ENCODE measurements around the gene SELENON.

SELENON gene, protein sequence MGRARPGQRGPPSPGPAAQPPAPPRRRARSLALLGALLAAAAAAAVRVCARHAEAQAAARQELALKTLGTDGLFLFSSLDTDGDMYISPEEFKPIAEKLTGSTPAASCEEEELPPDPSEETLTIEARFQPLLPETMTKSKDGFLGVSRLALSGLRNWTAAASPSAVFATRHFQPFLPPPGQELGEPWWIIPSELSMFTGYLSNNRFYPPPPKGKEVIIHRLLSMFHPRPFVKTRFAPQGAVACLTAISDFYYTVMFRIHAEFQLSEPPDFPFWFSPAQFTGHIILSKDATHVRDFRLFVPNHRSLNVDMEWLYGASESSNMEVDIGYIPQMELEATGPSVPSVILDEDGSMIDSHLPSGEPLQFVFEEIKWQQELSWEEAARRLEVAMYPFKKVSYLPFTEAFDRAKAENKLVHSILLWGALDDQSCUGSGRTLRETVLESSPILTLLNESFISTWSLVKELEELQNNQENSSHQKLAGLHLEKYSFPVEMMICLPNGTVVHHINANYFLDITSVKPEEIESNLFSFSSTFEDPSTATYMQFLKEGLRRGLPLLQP
- total RNA-seq = 18.0 to 39.3 (median 30.1) reads per million in 3 experiments

DNA sequence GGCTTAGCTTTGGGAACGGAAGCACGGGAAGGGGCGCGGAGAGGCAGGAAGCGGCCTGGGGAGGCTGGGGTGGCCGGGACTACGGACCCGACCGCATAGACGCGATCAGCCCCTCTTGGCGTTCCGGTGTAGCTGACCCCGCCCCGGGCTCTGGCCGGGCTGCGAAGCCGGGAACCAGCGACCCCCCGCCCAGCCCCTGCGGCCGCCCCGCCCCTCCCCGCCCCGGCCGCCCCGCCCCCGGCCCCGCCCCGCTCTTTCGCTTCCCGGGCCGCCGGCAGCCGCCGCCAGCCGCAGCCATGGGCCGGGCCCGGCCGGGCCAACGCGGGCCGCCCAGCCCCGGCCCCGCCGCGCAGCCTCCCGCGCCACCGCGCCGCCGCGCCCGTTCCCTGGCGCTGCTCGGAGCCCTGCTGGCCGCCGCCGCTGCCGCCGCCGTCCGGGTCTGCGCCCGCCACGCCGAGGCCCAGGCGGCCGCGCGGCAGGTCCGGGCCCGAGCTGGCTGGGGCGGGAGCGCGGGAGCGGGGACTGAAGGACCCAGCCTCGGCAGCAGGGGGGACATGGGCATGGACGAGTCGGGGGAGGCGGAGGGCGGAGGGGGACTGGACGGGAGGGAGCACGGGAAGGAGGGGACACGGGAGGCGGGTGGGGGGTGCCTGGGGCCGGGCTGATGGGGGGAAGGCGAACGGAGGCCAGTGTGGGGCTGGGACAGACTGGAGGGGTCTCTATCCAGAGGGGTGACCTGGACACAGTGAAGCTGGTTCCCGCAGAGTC lies at the start of gene SELENON:
TSS of gene SELENON (plus strand) at position 259 of the 768 bp plus-strand sequence. CDS start at position 297, 38 bp downstream.
- DNase-seq = no peak

DNA sequence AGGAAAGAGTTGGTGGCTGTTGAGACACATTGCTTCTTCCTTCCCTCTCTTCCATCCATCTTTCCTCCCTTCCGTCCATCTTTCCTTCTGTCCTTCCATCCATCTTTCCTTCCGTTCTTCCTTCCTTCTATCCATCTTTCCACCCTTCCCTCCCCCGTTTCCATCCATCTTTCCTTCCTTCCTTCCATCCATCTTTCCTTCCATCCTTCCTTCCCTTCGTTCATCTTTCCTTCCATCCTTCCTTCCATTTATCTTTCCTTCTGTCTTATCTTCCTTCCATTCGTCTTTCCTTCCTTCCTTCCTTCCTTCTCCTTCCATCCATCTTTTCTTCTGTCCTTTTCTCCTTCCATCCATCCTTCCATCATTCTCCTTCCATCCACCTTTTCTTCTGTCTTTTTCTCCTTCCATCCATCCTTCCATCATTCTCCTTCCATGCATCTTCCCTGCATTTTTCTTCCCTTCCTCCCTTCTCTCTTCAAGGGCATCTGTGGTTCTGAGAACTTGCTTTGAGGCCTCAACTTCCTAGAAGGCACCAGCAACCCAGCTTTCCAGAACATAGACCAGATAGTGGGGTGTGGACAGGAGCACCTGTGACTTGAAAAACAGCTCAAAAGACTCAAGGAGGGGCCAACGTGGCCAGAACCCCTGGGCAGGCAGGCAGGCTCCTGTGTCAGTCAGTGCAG lies 48.9 kb upstream of the SELENON start:
- DNase-seq = no peak

DNA sequence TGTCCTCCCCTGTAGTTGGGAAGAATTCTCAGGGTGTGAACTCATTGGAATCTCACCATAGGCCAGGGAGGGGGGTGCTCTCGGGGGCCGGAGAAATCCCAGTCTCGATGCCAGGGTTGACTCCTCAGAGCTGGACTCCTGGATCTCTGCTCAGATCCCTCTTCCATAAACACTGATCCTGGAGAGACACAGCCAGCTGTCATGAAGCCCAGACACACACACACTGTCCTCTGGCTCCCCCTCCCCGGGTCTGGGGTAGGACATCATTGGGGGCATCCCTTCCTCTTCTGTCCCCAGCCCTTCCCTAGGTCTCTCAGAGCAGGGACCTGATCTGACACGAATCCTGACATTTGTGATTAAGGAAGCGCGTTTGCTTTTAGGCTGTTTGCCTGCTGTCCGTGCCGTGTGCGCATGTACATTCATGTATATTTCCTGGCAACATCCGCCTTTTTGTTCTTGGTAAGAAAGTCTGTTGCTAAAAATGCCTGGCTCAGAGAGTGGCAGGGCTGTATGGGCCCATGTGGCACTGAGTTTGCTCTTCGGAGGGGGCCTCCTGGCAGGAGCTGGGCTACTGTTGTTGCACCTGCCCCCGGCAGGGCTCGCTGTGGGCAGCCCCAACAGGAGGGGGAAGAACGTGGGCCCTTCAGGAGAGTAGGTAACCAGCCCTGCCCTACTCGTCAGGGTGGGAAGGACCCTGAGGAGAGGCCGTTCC lies 45.4 kb upstream of the SELENON start:
- DNase-seq = no peak

DNA sequence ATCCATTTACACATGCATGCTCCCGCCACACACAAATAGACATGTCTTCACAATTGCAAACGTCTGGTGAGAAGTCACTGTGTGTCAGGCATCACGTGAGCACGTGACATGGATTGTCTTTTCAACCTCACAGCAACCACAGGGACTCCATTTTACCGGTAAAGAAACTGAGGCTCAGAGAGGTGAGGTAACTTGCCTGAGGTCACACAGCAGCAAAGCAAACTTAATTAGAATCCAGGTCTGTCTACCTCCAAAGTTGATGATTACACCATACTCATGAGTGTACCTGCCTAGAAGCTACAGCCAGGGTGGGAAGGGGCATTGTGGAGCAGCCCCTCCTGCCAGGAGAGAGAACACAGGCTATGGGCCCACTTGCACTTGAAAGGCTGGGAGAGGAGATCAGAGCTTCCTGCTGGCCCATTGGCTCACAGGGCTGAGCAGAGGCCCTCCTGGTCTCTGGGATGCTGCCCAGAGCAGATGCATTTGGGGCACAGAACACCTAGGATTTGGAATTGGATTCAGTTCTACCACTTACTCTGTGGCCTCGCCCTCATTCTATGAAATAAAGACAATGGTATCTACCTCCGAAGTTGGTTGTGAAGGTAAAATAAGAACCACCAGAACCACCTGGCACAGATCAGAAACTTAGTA lies 44.4 kb upstream of the SELENON start:
- DNase-seq = no peak

DNA sequence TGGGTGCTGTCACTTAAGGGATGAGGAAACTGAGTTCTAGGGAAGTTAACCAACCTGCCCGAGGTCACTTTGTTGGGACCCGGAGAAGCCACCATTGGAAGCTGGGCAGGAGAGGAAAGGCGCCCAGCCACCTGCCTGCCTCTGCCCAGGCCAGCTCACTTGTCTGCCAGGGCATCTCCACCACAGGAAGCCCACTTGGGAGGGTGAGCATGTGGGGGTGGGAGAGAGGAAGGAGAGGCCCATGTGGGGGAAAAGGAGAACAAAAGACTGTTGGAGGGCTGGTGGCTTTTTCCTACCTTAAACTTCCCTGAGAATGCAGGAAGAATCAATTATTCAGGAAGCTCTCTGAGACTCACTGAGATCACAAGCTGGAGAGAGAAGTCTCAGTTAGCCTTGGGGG lies 43.8 kb upstream of the SELENON start:
- no peak for DNase-seq

DNA sequence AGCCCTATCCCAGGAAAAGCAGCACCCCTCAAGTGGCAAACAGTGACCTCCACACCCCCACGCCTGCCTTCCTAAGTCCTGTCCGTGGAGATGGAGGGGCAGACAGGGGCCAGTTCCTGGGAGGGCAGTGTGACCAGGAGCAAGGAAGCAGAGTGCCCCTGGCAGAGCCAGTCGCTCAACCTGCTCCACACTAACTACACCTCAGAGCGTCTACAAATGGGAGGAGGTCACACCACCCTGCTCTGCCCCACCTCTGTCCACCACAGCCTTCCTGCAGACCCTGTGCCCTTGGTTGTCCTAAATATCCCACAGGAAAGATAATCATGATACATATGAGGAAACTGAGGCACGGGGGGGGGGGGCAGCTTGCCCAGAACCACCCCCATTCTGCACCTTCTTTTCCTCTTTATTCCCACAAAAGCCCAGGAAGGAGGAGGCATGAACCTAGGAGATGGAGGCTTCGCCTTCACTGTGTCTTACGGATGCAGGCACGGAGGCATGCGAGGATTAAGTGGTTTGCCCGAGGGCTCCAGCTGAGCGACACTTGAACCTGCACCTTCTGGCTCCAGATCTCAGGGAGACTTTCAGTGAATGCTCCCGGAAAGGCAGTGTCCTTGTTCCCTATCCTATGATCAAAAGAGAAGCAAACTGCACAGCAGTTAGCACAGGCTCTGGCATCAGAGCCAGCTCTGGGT lies 42.7 kb upstream of the SELENON start:
- DNase-seq = no peak

DNA sequence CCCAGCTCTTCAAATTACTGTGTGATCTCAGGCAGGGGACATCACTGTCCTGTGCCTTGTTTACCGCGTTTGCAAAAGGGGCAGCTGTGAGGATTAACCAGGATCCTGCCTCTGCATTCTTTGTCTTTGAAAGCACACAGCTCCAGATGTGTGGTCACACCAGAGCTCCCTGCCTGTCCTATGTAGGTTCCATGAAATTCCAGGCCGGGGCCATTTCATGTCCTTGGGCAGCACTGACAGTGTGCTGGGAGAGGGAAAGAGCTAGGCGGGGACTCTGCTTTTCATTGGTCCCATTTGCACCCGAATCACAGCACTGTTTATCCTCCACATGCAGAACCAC lies 42.2 kb upstream of the SELENON start:
- DNase-seq = no peak

DNA sequence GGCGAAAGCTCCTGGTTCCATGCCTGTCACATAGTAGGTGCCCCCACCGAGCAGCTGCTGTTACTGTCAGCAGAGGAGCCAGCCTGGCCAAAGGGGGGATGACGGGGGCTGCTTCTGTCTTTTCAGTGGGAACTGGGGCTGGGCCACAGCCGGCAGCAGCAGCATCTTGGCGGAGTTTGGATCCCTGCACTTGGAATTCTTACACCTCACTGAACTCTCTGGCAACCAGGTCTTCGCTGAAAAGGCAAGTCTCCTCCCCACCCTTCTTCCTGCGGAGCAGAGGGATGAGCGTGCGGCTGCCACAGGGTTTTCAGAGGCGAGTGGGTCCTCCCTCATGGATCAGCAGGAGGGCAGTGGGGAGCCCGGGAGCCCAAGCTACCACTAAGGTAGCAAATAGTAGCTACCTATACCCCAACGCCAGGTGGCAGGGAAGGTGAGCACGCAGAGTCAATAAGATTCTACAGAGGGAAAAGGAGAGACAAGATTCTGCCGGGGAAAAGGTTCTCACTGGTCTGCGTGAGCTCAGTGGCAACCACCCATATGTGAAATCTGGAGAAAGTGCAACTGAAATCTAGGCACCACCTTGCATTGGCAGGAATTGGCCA lies 41.4 kb upstream of the SELENON start:
- DNase-seq = no peak

DNA sequence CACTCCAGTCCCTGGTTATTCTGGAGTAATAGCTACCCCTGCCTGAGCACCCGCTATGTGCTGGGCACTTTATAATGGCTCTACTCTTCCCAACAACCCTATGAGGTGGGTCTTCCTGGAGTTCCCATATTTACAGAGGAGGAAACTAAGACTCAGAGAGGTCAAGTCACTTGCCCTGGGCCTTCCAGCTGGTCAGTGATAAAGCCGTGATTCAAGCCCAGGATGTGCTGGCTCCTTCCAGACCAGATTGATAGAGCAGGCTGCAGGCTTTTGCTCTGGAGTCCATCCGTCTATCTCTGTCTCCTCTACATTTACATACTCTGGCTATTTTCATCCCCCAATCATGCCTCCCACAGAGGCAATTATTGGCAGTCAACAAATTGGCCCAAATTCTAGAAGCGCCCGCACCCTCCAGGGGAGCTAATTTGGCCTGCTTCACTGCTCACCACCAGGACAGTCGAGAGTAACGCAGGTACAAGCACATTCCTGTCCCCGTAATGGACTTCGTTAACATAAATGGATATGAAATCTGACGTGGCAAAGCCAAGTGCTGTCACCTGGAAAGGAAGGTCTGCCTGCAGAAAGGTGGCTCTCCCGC lies 39.8 kb upstream of the SELENON start:
- DNase-seq = no peak

DNA sequence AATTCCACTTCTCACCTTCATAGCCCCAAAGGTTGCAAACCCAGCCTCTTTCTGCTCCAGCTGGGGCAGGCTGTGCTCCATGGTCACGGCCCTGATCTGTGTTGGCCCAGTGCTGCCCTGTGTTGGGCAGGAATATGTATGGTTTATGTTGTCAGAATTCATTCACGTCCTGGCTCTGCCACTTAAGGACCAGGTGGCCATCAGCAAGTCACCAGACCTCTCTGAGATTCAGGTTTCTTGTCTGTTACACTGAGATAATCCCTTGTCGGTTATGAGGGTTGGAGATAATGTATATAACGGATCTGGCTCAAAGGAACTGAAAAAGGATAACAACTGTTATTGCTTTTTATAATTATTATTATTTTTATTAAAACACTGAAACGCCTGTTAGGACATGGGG lies 39.1 kb upstream of the SELENON start:
- no peak for DNase-seq

DNA sequence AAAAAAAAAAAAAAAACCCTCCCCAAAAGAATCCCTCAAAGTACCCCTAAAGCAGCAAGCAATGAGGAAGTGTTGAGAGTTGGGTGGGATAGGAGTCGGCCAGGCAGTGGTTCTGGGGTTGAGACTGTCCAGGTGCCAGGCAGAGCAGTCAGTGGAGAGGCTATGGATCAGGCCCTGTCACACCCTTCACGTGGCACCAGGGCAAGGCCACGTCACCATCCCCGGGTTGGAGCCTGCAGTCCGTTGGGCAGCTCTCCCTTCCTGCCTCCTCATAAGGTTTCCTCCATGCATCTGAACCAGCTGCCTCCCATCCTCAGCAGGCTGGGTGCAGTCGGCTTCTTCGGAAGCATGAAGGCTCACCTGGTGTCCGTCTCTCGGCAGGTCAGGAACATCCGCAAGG lies 36.5 kb upstream of the SELENON start:
- no peak for DNase-seq

DNA sequence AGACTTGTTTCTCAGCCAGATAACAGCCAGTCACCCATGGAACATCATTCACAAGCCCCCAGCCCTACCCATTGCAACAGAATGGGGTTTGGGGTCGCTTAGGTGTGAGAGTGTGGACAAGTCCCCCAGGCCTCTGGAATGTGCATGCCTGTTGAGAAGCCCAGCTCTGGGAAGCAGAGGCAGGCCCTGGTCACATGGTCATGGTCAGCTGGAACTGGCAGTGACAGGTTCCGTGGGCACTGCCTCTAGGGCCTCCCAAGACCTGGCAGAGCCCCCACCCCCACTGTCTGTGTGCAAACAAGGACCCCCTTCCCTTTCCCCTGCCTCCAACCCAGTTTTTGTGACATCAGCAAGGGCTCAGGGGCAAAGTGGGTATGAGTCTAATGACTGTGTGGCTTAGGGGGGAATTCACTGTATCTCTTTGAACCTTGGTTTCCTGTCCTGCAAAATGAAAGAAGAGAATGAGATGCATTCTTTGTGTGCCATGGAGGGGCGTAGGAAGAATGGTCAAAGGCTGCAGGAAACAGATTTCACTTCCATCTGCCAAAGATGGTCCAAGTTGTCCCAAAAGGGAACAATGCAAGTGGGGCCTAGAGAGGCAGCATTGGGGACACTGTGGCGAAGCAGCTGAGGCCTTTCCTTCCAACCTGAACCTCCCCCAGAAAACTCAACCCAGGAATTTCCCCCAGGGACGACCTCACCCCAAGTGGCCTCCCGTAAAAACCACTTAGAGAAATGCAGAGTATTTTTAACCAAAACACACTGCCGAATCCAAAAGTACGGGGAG lies 34.7 kb upstream of the SELENON start:
- no peak for DNase-seq

DNA sequence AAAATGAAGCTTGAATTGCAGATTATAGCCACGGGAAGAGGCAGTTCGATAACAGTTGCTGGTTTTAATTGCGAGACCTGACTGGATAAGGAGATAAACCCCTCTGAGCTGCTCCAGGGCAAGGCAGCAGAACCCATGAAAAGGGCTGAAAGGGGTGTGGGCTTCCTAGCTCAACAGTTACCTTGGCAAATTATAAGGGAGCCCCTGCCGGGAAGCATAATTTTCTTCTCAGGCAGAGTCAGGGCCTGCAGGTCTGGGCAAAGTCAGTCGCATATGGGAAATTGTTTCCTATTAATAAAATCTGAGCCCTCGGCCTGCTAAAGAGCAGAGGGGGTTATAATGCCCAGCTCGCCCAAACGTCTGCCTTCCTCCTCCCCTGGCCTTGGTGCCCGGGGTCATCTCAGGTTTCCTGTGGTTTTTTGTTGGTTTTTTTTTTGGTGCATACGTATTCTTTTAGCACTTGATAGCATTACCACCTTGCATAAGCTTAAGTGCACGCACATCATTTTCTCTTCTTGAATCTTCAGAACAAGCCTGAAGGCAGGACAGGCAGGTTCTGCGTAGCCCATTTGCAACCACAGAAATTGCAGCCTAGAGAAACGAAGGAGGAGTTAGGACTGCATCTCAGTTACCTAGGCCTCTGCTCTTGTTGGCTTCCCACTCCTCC lies 33.9 kb upstream of the SELENON start:
- no peak for DNase-seq

DNA sequence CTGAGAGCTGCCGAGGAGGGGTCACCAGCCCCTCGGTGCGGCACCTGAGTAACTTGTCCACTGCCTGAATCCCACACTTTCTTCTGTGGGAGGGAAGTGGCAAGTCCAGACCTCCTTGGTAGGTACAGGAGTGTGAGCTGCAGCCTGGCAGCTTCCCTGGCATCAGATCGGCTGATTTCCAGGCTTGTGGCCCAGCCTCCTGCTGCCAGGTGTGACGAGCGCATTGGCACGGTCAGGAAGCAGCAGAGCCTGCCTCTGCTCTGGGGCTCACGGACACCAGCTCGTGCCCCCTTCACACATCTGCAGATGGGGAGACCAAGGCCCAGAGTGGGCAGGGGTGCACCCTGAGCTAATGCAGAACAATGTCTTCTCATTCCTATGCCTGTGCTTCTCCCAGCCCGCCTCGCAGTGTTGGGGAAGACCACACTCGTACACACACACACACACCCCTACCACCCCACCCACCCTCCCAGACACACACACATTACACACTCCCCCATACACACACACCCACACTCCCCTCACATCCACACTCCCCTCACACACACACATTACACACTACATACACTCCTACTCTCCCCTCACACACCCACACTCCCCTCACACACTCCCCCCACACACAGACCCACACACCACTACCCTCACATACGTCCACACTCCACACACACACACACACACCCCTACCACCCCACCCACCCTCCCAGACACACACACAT lies 33.1 kb upstream of the SELENON start:
- DNase-seq = no peak

DNA sequence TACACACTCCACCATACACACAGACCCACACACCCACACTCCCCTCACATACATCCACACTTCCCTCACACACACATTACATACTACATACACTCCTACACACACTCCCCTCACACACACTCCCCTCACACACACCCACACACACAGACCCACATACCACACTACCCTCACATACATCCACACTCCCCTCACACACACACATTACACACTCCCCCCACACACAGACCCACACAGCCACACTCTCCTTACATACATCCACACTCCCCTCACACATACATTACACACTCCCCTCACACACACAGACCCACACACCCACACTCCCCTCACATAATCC lies 32.6 kb upstream of the SELENON start:
- no peak for DNase-seq

DNA sequence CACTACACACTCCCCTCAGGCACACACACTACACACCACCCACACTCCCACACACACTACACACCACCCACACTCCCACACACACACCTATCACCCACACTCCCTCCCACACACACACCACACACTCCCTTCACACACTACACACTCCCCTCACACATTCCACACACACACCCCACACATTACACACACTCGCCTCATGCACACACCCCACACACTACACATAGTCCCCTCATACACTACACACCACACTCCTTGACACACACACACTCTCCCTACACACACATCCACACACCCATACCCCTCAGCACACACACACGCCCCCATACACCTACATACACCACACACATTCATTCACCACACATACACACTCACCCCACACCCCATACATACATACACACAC lies 31.0 kb upstream of the SELENON start:
- DNase-seq = no peak

DNA sequence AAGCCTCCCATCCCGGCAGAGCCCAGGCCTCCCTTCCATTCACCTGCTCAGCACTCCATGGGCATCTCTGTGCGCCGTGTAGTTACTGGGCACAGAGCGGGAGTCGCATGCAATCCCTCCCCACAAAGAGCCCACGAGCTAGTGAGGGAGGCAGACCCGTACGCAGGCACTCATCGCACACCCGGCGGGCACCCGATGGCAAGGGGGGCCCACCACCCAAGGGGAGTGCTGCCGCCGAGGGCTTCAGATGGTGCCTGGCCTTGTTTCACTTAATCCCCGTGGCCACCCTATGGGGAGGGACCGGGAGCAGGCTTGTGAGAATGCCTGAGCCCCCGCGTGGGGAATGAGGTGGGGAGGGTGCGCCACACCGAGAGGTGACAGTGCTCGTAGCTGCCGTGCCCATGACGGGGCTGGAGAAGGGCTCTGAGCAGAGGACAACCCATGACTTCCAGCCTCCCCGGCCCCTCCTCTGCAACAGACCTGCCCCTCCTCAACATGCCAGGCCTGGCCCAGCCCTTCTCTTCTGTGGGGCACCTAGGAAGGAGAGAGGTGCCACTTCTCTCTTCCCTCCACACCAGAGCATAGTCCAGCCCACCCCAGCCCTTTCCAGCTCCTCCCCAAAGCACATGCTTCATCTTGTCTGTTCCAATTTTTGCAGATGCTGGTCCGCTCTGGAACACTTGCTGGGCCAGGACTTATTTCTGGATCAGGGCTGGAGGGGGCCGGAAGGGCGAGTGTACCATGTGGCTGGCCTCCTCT lies 30.2 kb upstream of the SELENON start:
- DNase-seq = no peak

All from central memory CD4-positive, alpha-beta T cell (primary cell).